HG02884 (cell line): ENCODE data around the gene DNAAF3.
A peak's percentile ranks its signal among the peaks of the same experiment; 100 is the strongest.
"Not testable (repeated sequence)": the region's sequence is repeated elsewhere in the genome, so short reads cannot be mapped to it uniquely, and the experiment has no call there.

ENCODE experiments used
- ATAC-seq: cut with Tn5 transposase; IDR thresholded peaks from one replicate; pipeline ENCODE4 v1.9.1; 2021; ENCODE audit warnings: mild to moderate bottlenecking, moderate library complexity; ENCODE audit not compliant: unreplicated experiment

Gene DNAAF3

DNA sequence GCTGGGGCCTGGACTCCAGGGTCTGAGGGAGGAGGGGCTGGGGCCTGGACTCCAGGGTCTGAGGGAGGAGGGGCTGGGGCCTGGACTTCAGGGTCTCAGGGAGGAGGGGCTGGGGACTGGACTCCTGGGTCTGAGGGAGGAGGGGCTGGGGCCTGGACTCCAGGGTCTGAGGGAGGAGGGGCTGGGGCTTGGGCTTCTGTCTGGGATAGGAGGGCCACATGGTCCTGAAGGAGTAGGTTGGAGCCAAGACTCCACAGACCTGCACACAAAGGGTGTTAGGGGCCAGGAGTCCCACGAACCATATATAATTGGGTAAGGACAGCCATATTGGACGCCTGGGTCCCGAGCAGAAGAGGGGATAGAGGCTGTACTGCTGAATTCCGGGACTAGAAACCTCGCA is 10.6 kb downstream of the DNAAF3 start:
- not testable (repeated sequence) for ATAC-seq

DNA sequence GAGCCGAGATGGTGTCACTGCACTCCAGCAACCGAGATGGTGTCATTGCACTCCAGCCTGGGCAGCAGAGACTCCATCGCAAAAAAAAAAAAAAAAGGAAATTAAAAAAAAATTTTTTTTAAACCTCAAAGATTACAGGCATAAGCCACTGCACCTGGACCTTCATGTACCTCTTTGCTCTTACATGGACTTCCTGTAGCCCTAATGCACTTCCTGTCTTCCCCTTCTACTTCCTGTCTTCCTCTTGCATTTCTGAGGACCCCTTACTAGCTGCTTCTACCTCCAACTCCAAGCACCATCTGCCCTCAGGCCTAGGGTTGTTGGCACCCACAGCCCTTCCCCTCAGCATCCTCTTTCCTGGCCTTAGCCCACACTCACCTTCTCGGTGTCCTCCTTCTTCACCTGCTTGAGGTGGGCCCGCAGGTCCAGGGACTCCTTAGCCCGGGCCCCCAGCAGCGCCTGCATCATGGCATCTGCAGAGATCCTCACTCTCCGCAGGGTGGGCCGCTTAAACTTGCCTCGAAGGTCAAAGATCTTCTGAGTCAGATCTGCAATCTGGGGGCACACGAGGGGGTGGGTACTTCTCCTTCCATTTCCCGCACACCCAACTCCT is 12.7 kb downstream of the DNAAF3 start:
- ATAC-seq = no peak

DNA sequence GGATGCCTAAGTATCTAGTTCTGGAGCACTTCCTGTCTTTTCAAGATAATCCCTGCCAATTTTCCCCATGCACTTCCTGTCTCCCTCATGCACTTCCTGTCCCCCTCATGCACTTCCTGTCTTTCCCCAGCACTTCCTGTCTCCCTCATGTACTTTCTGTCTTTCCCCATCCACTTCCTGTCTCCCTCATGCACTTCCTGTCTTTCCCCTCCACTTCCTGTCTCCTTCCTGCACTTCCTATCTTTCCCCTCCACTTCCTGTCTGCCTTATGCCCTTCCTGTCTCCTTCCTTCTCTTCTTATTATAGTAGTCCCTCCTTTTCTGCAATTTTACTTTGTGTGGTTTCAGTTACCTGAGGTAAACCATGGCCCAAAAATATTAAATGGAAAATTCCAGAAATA is 14.4 kb downstream of the DNAAF3 start:
- ATAC-seq = no peak

DNA sequence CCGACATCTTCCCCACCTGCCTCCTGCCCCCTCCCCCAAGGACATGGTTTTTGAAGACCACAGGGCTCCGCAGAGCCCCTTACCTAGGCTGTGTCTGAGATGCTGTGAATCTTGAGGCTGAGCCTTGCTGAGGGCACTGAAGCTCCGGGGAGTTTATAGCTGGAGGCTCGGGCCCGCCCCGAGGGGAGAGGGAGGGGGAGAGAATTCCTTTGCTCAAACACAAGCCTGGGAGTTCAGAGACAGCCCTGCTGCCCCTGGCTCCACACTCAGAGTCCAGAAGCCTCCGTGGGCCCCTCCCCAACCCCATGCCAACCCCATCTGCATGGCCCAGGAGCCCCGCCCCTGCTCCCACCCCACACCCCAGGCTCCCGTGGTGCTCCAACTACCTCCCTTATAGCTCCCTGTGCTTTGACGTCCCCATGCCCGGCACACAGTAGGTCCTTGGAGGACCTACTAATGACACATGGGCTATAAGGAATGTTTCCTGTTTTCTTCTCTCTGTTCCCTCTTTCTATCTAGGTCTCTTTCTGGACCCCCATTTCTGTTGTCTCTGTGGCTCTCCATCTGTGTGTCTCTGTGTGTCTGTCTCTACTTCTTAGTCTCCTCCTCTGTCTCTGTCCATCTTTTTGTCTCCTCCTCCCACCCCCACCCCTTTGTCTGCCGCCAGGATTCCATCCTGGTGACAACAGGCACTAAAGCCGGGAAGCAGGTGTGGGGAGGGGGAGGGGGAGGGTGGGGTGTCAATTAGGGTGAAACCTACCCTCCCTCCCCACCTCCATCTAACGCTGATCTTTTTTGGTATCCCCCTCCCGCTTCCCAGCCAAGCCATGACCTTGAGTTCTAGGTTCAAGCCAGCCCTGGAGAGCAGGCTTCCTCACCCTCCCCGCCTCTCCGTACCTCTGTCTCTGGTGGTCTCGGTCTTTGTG is 17.1 kb downstream of the DNAAF3 start, which contains the start of gene TNNT1:
Gene TNNT1, minus strand, starts transcription at position 129 of the 926 bp plus-strand sequence. CDS start 2,049 bp downstream, outside the sequence.
- no peak for ATAC-seq

DNA sequence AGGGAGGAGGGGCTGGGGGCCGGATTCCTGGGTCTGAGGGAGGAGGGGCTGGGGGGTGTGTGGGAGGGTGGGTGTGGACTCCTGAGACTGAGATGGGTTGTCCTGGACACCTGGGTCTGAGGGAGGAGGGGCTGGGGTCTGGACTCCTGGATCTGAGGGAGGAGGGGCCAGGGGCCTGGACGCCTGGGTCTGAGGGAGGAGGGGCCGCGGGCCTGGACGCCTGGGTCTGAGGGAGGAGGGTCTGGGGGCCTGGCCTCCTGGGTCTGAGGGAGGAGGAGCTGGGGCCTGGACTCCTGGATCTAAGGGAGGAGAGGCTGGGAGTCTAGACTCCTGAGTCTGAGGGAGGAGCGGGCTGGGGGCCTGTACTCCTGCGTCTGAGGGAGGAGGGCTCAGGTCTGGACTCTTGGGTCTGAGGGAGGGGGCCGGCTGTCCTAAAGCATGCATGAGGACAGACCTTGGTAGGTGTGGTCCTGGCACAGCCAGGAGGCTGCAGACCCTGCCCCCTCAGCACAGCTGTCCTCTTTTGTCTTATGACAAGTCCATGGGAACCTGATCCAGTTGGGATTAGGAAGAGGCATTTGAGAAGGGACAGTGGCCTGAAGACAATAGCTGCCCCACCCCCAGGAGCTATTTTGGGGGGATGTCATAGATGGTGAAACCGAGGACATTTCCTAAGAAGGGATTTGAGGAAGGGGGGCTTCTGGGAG is 18.7 kb downstream of the DNAAF3 start:
- no peak for ATAC-seq

DNA sequence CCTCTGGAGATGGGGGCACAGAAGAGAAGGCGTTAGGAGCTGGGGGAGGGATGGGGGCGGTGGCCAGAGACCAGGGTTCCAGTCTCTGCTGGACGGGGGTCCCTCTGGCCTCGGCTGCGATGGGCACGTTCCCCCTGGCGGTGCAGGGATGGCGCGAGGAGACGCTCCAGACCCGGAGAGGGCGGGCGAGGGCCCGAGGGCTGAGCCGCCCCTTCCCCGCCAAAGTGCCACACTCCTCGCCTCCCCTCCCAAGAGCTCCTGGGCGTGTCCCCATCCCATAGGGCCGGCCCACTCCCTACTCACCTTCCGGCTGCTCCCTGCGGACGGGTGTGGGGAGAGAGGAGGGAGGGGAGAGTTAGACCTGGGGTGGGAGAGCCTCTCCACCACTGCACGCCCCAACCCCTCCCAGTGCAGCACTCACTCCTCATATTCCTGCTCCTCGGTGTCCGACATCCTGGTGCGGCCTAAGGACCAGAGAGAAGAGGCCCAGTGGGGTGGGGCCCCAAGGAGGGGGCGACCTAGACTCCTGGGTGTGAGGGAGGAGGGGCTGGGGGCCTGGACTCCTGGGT is 19.6 kb downstream of the DNAAF3 start:
- ATAC-seq = no peak

DNA sequence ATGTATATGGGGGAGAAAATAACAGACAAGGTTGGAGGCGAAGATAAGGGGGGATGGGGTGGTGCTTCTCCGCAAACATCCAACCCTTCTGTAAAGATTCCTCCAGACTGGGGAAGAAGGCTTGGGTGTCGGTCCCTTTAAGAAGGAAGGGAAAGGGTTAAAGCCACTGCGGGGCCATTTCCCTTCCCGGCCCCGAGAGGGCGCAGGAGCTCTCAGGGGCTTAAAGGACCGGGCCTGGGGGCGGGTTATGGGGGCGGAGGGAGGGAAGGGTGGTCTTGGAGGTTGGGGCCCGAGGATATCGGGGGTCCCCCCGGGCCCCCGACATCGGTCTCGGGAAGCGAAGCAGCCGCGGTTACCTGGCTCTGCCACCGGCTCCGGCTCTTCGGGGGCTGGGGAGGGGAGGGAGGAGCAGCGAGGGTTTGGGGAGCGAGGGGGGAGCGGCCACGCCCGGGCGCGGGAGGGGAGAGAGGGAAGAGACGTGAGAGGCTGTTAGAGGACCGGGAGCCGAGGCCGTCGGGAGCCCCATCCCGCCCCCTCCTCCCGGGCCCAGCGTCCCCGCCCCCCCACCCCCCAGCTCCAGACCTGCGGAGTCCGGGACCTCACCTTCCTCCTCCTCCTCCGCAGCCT is 20.2 kb downstream of the DNAAF3 start:
- ATAC-seq = no peak

DNA sequence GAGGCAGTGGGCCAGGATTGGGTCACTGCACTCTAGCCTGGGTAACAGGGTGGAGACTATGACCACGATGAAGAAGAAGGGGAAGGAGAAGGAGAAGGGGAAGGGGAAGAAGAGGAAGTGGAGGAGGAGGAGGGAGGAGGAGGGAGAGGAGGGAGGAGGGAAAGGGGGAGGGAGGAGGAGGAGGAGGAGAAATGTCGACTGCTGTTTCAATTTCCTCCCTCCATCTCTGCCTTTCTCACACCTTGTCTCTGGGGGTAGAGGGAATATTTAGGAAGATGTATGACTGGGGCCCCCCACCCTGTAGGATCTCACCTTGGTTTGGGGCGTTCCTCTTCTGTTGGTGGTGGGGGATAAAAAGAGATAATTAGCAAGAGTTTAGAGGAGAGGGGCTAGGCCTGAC is 21.2 kb downstream of the DNAAF3 start:
- no peak for ATAC-seq

DNA sequence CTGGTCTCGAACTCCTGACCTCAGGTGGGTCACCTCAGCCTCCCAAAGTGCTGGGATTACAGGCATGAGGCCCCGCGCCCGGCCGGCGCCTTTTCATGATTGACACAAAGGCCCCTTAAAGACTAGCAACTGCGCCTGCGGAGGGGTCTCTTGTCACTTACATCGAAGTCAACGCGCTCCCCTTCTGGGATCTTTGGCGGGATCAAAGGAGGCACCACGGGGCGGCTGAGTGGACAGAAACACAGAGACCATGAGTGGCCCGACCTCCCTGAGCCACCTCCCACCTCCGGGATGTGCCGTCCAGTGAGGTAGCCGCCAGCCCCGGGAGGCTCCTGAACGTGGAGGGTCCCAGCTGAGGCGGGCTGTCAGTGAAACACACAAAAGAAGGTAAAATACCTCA is 24.7 kb downstream of the DNAAF3 start:
- no peak for ATAC-seq

DNA sequence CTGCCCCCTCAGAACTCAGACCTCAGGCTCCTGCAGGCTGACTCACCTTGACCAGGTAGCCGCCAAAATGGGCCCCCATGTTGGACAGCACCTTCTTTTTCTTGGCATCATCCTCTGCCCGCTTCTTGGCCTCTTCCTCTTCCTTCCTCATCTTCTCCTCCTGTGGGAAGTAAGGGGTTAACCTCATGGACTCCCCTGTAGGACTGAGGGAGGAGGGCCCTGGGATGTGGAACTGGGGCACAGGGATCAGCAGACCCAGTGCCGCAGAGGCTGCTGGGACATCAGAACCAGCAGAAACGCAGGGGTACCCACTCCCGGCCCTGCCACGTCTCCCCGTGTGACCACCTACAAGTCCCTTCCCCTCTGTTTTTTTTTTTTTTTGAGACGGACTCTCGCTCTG is 28.5 kb downstream of the DNAAF3 start:
- ATAC-seq = no peak

DNA sequence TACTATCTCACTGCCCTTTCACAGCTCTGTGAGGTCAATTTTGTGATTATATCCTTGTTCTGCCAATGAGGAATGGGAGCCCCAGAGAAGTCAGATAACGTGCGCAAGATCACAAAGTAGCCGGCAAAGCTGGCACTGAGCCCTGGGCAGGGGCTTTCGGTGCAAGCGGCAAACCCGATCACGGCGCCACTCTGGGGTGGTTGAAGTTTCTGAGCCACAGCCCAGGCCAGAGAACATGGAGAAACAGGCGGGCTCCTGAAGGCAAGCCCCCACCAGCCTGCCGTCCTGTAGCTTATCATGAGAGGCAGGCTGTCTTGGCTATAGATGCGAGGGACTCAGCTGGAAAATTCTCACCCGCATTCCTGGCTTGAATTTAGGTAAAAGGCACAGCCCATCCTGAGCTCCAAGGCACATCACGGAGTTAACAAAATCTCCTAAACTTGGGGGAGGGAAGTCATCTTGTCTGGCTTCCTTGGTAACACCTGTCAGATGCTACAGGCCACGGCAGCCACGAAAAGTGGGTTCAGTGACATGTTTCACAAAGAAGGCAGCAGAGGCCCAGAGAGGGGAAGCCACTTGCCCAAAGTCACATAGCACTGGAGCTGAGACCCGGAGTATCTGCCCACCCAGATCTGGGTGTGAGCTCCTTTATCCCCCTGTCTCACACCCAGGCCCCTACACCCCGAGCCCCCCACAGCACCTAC is 29.9 kb downstream of the DNAAF3 start:
- no peak for ATAC-seq

DNA sequence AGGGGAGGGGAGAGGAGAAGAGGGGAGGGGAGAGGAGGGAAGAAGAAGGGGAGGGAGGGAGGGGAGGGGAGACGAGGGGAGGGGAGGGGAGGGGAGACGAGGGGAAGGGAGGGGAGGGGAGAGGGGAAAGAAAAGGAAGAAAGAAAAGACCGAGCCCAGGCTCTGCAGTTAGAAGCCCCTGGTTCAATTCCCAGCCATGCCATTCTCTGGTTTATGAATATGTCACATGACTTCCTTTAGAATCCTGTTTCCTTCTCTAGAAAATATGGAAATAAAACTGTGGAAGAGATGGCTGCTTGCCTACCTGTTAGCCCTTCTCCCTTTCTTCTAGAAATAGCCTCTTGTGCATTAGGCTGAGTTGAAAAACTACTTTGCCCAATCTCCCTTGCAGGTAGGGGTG is 31.7 kb downstream of the DNAAF3 start:
- ATAC-seq = no peak

DNA sequence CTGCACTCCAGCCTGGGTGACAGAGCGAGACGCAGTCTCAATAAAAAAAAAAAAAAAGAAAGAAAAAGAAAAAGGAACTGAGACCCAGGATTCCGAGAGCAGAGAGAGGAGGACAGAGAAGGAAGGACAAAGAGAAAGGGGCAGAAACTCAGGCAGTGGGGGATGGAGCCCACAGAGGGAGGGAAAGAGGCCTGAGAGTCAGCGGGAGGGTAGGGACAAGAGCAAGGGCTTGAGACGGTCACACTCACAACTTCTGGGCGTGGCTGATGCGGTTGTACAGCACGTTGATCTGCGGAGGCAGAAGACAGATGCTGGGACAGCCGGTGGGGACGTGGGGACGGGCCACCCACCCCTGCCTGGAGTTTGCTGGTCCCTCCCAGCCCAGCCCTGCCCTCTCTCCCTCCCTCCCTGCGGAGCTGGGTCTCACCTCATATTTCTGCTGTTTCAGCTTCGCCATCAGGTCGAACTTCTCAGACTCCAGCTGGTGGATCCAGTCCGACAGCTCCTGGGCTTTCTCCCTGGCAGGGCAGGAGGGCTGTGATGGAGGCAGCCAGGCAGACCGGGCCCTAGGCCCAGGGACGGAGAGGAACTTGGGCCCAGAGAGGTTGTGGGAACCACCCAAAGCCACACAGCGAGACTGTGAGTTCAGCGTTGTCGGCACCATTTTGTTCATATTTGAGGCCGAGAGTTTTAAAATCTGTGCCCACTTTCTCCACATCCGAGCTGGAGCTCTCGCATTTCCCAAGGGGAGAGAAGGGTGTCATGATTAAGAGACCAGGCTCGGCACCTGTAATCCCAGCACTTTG is 32.6 kb downstream of the DNAAF3 start:
- ATAC-seq = no peak

DNA sequence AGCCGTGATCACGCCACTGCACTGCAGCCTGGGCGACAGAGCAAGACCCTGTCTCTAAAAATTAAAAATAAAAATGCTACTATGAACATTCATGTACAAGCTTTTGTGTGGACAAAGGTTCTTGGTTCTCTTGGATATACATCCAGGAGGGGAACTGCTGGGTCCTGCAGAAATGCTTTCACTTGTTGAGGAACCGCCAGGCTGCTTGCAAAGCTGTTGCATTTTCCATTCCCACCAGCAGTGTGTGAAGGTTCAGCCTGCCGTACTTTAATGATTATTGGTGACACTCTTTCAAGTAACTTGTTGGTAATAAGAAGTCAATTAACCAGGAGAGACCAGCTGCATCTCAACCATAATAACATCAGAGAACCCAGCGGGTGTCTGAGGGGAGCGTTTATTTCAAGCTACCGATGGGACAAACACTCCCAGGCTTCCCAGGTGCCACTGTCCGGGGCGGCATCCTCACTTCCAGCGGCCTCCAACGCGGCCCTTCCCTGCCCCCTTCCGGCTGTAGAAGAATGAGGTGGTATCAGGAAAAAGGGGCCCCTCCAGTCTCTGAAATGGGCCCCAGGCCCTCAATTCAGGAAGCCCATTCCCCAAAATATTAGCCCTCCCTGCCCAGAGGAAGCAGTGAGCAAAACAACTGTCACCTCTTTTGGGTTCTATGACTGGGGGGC is 33.8 kb downstream of the DNAAF3 start:
- no peak for ATAC-seq

DNA sequence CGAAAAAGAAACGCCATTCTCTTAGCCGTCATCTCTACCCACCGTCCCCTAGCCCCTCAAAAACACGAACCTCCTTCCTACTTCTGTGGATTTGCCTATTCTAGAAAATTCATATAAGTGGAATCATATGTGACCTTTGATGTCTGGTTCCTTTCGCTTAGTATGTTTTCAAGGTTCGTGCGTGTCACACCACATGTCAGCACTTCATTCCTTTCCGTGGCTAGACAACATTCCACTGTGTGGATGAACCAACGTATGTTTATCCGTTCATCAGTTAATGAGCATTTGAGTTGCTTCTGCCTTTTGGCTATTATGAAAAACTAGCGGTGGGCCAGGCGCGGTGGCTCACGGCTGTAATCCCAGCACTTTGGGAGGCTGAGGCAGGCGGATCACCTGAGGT is 35.0 kb downstream of the DNAAF3 start:
- ATAC-seq = no peak

DNA sequence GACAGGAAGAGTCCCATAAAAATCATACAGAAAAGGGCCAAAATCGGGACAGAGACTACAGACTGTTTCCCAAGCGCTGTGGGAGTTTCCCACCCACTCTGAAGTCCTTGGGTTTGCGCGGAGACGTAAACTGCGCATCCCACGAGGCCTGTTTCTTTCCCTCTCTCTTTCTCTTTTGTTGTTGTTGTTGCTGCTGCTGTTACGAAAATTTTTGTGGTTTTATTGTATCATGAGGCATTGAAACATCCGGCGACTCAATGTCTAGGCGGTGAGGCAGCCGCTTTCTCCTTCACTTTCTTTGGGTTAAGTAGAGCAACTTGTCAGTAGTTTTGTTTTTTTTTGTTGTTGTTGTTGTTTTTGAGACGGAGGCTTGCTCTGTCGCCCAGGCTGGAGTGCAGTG is 47.4 kb downstream of the DNAAF3 start:
- no peak for ATAC-seq

DNA sequence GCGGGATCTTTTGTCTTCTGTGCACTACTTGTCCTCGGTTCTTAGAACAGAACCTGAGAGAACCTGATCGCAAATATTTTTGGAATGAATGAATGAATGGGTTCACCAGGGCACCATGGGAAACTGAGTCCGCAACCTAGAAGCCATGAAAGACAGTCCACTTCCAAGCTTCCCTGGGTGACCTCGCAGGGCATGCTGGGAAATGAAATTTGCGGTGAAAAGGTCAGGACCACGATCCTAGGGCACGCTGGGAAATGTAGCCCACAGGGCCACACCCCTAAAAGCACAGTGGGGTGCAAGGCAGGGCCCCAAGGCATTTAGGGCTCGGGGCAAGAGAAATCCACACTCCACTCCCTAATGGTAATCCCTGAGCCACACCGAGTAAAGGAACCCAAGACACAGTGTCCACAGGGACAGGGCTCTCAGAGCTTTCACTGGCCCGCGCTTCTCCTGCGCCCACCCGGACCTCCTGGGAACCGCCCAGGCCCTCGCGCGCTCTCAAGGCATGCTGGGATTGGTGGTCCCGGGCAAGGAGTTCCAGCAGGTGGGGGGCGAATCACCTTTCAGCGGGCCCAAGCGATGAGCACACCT is 47.9 kb downstream of the DNAAF3 start:
- no peak for ATAC-seq

DNA sequence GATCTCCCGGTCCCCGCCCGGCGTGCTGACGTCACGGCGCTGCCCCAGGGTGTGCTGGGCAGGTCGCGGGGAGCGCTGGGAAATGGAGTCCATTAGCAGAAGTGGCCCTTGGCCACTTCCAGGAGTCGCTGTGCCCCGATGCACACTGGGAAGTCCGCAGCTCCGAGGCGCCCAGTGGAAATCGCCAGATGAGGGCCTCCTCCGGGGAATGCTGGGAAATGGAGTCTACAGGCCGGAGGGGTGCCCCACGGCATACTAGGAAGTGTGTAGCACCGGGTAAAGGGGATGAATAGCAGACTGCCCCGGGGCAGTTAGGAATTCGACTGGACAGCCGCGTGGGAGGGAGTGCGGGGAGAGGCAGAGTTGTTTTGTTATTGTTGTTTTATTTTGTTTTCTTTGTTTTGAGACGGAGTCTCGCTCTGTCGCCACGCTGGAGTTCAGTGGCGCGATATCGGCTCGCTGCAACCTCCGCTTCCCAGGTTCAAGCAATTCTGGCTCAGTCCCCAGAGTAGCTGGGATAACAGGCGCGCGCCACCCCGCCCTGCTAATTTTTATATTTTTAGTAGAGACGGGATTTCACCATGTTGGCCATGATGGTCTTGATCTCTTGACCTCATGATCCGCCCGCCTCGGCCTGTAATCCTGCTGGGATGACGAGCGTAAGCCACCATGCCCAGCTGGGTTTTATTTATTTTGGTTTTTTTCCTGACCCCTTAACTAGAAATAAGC is 48.6 kb downstream of the DNAAF3 start:
- ATAC-seq = peak; percentile 80
